AG04449 (cell line): ENCODE results near the gene CYB5A.

Experiments used
- CTCF ChIA-PET: fragments of 350-600 bp; formaldehyde crosslinking; extraction: SDS; loops from one replicate; lab custom pipeline; 2021; ENCODE audit warnings: antibody characterized with exemption; lab: Yijun Ruan, JAX
- POLR2A ChIA-PET: fragments of 400-600, 350-600 bp; formaldehyde crosslinking; extraction: SDS; loops from one replicate; lab custom pipeline; 2020; ENCODE audit warnings: antibody characterized with exemption, inconsistent platforms; lab: Yijun Ruan, JAX
- DNase-seq: peaks from one replicate; pipeline ENCODE4 v3.0.0-alpha.2; 2010; ENCODE audit warnings: low read depth, low spot score
- H3K4me3 ChIP-seq: 2 replicates; pipeline ENCODE4 v1.5.1; 2011; ENCODE audit warnings: low read depth, mild to moderate bottlenecking, control low read depth, low read length
- CTCF ChIP-seq: IDR thresholded peaks from one replicate; pipeline ENCODE4 v1.5.1; 2011; ENCODE audit warnings: mild to moderate bottlenecking, moderate library complexity, low read length, control low read depth, inconsistent platforms; ENCODE audit not compliant: insufficient read depth; ENCODE audit errors: missing control alignments

The CYB5A gene

DNA sequence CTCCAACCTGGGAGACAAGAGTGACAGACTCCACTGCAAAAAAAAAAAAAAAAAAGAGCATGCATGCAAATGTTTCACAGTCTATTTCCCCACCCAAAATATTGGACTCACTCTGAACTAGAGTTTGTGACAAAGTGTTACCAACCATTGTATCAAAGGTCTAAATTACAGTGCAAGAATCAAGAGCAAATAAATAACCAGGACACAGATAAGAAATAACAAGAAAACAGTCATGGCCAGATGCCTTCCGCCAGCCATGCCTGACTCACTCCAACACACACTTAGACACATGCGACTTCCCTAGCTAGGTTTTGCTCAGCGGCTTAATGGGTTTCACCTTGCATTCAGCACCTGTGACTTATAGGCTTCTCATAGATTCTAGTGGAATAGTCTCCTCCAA is 62.8 kb downstream of the CYB5A start:
- ChIA-PET CTCF (no interaction called here), POLR2A (no interaction called here)
- no peak overlapping the region for H3K4me3 ChIP-seq
- TF ChIP-seq CTCF, result no peak
- no peak for DNase-seq

DNA sequence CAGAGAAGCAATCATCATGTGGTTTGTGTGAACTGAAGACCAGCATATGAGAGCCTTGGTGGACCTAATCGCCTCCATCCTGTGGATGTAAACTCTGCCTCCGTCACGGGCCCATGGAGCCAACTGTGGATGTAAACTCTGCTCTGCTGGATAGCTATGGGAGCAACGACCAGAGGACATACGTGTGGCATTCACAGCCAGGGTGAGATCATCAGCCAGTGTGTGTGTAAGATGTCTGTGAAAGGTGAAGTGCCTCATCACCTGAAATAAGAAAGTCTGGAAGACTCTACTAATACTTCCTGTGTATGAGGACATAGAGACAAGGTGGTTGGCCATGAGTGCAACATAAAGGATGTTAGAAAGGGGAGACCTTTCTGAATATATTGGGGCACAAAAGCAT is 63.5 kb downstream of the CYB5A start:
- POLR2A ChIA-PET, result no interaction called here
- no peak overlapping the region for H3K4me3 ChIP-seq
- no peak for TF ChIP-seq CTCF

DNA sequence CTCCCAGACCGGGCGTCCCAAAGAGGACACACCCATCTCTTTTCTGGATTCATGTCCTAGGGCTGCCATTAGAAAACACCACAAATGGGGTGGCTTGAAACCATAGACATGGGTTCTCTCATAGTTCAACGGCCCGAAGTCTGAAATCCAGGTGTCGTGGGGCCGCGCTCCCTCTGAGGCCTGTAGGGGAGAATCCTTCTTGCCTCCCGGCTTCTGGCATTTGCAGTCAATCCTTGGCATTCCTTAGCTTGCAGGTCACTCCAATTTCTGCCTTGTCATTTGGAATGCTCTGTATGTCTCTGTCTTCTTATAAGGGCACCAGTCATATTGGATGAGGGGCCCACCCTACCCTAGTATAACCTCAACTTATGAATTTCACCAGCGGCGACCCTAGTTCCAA is 65.1 kb downstream of the CYB5A start:
- H3K4me3 ChIP-seq, result no peak overlapping the region
- POLR2A ChIA-PET, result no interaction called here
- no peak for DNase-seq
- no peak for TF ChIP-seq CTCF
- CTCF ChIA-PET, result no interaction called here

More for the DNA sequence above, 63.5 kb downstream of the CYB5A start:
- CTCF ChIA-PET, result no interaction called here
- no peak for DNase-seq

DNA sequence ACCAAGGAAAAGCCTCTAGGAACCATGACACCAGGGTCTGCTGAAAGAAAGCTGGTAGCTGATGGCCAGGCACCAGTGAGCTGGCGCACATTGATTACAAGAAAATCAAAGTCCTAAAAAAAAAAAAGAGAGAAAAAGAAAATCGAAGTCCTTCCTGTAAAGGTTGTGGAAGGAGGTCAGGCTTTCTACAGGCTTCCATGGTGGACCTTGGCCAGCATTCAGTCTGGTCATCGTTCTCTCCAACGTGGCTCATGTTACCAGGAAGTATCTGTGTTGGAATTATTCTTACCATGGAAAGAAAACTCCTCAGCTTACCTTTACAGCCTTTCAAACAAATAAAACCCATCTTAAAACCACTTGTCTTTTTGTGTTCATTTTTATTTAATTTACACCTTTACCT is 65.6 kb downstream of the CYB5A start:
- POLR2A ChIA-PET, result no interaction called here

DNA sequence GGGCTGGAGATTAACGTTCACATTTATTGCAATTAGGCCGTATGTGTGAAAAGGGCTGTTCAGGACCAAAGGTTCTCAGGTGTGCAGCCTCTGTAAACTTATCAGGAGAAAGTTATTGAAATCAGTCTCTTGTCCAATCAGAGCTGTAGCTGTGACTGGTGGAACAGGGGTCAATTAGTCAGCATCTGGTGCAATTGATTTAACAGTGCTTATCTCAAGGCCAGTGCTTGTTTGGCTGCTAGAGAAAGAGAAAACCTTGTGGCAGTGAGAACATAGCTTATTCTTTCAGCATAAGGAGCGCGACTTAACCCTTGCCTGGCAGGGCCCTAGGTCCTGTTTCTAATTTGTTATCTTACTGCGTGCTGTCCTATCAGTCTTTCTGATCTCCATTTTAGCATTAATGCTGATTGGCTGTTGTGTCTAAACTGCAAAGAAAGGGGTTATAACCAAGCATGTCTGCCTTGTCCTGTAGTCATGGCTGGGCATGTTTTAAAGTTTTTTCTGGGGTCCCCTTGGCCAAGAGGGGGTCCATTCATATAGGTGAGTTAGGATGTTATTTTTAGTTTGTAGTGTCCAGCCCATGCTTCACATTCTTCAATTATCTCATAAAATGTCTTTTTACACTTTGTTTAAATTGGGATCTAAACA is 66.4 kb downstream of the CYB5A start:
- H3K4me3 ChIP-seq, result no peak overlapping the region
- DNase-seq, result no peak
- no peak for TF ChIP-seq CTCF
- CTCF ChIA-PET, result interaction anchor here (1.9 kb wide), 1 partner anchor 28 kb away, joined by 6 read pairs; no protein-coding TSS in a partner anchor
- POLR2A ChIA-PET, result no interaction called here

More for the DNA sequence above, 65.6 kb downstream of the CYB5A start:
- CTCF ChIA-PET, result interaction anchor here (1.9 kb wide), 1 partner anchor 29 kb away, joined by 6 read pairs; no protein-coding TSS in a partner anchor
- DNase-seq, result no peak
- no peak for TF ChIP-seq CTCF
- no peak overlapping the region for H3K4me3 ChIP-seq

DNA sequence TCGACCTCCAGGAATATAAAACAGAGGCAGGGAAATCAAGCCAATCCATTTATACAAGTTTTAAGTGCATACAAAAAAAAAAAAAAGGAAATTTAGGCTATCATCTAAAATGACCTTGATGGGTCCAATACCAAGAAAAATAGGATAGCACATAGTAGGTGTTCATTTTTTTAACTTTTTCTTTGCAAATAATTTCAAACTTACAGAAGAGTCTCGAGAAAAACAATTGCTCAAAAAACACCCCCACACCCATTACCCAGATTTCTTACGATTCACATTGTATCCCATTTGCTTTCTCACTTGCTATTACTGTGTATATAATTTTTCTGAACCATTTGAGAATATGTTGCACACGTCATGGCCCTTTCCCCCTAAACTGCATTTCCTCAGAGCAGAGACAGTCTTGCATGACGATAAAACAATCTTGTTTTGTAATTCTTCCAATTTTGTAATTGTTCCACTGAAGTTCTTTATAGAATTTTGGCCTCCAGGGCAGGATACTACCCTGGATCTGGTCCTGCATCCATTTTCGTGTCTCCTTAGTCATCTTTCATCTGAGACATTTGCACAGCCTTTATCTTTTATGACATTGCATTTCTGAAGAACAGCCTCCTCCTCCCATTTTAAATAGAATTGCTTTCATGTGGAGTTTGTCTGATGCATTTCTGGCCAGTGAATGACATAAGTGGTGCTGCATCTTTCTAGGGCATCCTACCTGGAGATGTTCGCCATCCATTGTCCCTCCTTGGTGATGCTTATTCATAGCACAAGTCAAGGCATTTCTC is 68.9 kb downstream of the CYB5A start:
- TF ChIP-seq CTCF, result no peak
- ChIA-PET POLR2A (no interaction called here), CTCF (no interaction called here)
- DNase-seq, result no peak
- H3K4me3 ChIP-seq, result no peak overlapping the region
